Activated CD4-positive, alpha-beta T cell treated with anti-CD3 and anti-CD28 coated beads for 48 hours (primary cell): Measurements from ENCODE around the gene CLIC5.

Experiments
- DNase-seq: peaks from one replicate; pipeline ENCODE4 v3.0.0-alpha.2; 2020

Gene CLIC5

DNA sequence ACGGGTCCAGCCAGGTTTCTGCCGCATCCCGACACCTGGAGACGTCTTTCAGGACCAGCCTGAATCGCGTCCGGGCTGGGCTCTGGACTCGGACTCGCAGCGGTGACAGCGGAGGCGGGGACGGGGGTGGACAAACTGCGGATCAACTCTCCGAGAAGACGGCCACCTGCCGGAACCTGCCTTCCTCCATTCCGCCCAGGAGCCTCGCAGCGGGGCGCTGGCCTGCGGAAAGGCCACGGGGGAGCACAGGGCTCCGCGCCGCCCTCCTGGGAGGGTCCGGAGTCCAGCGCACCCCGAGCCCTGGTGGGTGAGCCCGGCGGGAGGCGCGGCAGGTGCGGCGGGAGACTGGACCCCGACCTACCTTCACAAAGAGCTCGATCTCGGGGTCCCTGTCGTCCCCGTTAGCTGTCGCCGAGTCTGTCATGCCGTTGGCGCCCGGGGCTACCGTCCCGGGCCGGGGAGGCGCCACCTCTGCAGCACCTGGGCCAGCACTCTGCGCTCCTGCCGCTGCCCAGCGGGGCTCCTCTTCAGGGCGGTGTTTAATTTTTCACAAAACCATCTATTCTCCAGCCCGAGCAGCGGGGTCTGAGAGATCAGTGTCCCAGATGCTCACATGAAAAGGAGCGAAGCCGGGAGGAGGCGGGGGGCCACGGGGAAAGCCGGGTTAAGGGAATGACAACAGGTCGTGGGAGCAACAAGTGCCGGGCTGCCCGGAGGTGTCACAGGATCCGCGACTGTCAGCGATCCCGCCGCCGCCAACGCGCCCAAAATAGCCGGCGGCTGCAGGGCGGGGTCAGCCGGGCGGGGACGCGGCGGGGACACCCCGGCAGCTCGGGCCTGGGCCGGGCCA is at the start of gene CLIC5:
Gene CLIC5 (minus strand): TSS at position 742 of the 850 bp plus-strand sequence. CDS start 318 bp downstream, at position 424.
- peak; percentile 30 for DNase-seq

DNA sequence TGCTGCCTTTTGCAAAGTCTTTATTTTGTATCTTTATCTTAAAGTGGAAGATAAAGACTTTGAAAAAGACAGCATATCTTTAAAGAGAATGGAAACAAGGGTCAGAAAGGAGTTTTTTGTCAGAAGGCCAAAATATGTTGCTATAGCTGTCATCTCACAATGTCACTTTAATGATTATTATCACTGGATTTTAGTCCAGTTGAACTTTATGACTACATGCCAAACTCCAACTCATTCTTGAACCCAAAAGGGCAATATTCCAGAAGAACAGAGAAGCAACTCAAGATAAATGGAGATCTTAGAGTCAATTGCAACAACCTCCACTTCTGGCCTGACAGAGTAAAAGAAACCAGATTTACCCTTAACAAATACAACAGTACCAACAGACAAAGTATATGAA is 47.3 kb upstream of the CLIC5 start:
- DNase-seq: no peak

DNA sequence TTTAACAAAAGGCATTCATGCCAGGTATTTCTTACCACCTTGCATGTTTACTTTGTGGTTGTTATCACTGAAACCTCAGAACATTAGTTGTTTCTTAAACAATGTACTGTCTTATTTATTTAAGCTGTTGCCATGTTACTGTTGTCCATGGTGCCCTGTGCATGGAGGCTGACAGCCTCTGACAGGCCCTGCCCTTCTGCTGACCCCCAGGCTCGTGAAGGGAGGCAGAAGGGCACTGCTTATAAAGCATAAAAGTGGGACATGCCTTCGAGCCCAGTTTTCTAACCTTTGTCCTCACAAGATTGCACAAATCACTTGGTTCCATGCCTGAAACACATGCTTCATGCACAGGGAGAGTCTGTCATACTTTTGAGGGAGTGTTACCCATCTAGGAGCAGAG is 46.7 kb upstream of the CLIC5 start:
- no peak for DNase-seq

DNA sequence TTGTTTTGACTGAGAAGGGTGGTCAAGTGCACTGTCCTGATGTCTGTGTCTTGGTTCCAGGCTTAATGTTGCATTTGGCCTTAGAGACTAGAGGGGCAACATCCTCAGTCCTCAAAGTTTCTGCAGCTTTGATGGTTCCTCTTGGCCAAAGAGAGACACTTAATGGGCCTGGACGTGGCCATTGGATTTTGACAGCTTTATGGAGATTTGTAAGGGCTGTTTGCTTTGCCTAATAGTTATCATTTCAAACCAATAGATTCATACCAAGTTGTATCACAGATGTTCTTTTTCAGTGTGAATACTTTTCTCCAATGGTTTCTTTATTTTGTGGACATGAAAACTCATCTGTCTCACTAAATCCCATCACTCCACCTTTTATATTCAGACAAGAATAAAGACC is 45.8 kb upstream of the CLIC5 start:
- DNase-seq: no peak

DNA sequence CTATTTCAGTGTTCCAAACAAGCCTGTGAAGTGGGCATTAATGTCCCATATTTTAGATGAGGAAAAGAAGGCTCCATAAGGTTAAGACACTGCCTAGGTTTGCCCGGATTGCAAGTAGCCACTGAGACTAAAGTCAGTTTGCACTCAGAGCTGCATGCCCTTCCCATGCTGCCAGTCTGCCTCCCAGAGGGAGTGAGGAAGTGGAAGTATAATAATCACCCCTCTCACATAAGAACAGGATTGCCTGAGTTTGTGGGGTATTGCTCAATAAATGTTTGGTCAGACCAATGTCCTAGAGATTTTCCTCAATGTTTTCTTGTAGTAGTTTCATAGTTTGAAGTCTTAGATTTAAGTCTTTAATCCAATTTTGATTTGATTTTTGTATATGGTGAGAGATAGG is 43.9 kb upstream of the CLIC5 start:
- DNase-seq: no peak

DNA sequence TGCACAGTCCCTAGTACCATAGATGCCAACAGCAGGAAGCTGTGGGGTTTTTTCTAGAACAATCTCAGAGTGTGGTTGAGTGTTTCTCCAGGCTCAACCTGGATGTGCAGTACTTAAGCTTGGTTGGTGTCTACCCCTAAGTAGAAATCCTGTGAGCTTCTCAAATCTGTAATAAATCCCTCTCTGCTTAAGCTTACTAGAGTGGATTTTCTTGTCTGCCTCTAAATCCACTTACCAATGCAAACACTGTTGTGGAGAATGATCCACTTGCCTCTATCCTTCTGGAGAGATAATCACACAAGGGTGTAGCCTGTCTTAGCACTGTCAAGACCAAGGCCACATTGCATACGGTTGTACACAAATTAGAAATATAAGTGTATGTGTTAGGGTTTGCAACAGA is 43.3 kb upstream of the CLIC5 start:
- DNase-seq: no peak

DNA sequence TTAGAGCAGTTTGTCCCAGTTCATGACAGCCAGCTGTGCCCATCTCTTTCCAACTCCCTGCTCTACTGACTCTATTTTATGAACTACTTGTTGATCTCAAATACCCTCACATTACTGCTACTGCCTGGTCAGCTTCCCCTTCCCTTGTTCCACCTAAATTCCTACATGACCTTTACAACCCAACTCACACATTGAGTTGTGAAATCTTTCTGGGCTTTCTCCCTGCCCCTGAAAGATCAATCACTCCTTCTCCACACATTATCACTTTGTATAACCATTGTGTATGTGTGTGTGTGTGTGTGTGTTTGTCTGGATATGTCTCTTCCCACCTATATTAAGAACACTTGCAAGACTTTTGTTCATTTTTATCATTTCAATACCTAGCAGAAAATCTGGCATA is 42.1 kb upstream of the CLIC5 start:
- no peak for DNase-seq

DNA sequence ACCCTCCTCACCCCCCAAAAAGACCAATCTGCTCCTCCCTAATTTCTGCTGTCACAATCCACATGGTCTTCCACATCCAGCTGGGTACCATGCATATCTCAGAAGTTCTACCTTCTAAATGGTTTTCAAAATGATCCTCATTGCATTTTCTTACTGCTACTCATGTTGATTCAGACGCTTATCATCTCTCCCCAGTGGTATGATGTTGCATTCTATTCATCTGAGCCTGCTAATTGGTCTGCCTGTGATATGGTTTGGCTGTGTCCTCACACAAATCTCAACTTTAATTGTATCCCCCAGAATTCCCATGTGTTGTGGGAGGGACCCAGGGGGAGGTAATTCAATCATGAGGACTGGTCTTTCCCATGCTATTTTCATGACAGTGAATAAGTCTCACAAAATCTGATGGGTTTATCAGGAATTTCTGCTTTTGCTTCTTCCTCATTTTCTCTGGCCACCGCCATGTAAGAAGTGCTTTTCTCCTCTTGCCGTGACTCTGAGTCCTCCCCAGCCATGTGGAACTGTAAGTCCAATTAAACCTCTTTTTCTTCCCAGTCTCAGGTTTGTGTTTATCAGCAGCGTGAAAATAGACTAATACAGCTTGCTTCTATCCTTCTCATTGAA is 41.4 kb upstream of the CLIC5 start:
- no peak for DNase-seq

DNA sequence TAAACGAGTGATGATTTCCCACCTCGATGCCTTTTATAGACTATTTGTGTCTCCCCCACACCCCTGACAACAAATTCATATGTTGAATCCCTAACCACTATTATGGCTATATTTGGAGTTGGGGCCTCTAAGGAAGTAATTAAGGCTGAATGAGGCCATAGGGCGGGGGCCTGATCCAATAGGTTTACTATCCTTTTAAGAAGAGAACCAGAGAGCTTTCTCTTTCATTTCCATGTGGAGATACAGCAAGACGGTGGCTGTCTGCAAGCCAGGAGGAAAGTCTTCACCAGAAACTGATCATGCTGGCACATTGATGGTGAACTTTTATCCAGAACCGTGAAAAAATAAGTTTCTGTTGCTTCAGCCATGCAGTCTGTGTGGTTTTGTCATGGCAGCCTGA is 38.9 kb upstream of the CLIC5 start:
- no peak for DNase-seq

DNA sequence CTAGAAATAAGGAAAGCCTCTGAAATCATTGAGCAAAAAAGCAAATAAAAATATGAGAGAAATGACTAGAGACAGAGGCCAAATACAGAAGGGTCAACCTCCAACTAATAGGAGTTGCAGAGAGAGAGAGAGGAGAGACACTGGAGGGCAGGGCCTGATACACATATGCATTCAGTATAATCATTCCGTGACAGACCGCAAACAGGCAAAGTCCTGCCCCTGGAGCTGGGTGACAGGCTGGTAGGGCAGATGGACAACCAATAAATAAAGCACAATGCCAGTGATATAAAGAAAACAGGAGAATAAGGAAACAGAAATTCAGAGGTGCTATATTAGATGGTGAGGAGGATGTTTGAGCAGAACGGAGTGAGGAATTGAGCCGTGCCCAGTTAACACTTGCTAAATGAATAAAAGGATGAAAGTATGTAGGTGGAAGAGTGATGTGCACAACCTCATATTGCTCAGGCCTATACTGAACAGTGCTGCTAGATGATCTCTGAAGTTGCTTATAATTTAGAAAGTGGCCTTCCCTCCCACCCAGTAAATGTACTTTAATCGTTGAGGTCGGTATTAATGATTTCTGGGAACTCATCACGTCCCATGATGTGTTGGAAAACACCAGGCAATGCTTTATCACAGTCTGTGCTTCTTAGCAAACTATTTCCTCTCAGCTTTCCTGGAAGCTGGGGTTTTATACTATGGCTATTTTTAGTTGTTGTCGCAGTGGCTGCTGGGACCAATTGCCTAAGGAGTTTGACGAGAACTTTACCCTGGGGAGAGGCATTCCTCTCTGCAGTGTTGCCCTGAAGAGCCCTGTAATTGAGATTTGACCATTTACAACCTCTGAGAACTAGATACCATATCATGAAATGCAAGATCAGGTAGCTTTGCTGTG is 37.6 kb upstream of the CLIC5 start:
- DNase-seq: no peak

DNA sequence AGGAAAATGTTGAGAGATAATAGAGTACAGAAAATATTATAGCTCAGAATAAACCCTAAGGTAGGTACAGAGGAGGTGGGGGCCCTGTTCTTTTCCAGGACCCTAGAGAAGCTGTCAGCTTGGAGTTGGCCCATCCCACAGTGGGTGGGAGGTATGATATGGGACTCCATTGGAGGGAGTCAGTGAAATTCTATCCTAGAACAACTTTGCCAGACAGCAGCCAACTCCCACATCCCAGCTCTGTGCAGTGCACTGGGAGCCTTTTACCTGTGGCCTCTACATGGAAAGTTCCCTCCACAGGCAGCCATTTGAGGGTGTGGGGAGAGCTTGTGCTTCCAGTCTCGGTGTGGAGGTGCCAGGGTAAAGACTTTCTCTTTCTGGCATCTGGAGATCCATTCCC is 36.8 kb upstream of the CLIC5 start:
- no peak for DNase-seq

DNA sequence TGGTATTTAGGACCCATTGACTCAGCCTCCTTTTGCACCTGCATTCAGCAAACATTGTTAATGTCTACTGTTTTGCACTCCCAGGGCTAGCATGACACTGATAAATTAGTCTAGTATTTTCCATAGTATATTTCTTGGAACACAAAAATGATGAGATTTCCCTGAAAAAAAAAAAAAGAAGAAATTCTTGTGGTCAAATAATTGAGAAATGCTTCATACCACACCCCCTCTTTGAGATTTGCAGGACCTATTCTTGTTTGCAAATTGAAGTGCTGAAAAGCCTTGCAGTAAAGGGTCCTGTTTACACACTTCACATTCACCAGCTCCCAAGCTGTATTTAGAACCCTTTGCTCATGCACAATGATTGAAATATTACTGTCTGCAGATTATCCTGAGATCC is 36.3 kb upstream of the CLIC5 start:
- no peak for DNase-seq

DNA sequence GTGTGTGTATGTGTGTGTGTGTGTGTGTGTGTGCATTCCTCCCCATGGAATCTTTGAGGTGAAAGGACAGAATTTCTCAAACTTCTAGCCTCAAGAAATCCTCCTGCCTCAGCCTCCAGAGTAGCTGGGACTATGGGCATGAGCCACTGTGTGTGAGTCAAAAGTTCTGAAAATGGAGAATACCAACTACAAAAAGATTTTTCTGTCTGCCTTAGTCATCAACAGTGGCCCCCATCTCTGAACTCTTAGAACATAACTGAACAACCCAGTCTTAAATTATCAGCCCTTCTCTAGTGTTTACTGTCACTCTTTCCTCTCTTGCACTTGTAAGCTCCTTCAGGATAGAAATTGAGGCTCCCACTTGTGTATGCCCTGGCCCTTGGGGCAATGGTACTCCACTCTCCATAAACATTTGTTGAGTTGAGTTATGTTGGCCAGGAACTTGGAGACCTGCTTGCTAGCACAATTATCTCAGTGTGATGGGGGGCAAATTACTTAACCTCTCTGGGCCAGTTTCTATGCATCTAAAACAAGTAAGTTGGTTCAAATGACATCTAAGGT is 35.3 kb upstream of the CLIC5 start:
- DNase-seq: no peak

DNA sequence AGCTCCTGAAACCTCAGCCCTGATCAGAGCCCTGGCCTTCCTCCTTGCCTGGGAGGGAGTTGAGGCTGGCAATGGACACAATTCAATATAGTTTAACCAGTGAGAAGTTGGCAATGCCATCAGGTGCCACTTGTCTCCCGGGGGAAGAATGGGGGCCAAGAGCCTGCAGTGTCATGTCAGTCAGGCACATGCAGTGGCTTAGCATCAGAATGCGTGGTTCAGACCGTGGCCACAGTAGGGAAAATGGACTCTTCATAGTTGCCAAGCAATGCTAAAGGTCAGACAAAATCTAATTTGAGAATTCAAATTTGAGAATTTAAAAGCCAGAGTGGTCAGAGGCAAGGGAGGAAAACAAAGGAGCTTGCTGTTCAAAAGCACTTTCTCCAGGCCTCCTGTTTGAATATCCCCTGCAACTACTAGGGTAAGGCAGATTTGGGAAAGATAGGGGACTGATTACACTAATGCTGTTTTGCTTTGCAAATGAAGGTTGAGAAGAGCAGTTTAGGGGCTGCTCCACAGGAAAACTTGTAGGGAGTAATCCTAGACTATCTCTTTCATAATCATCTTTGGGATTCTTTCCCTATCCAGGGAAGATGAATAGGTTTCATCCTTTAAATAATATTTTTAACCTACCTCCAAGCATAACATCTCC is 33.1 kb upstream of the CLIC5 start:
- DNase-seq: no peak

DNA sequence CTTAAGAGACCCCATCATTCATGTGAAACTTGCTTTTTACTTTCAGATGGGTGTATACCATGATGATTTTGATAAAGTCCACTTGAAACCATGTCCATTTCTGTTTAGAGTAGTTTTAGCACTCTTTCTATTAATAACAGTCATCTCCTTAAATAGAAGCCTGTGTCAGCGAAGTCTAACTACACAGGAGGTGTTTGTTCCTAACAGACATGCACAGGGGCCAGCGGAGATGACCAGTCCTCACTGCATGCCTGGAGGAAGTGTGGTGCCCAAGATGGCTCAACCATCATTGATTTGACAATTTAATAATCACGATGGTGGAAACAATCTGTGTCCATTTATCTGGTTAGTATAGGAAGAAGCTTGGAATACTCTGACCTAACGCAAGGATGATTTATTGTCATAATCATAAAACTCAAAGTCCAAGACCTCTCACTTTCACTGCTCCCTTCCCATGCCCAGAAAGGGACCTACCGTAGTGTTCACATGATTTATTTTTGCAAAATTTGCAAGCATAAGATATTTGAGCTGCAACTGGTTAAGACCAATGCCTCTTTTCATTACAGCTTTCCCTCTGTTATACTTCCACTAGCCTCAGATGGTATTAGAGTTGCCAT is 31.0 kb upstream of the CLIC5 start:
- DNase-seq: no peak

DNA sequence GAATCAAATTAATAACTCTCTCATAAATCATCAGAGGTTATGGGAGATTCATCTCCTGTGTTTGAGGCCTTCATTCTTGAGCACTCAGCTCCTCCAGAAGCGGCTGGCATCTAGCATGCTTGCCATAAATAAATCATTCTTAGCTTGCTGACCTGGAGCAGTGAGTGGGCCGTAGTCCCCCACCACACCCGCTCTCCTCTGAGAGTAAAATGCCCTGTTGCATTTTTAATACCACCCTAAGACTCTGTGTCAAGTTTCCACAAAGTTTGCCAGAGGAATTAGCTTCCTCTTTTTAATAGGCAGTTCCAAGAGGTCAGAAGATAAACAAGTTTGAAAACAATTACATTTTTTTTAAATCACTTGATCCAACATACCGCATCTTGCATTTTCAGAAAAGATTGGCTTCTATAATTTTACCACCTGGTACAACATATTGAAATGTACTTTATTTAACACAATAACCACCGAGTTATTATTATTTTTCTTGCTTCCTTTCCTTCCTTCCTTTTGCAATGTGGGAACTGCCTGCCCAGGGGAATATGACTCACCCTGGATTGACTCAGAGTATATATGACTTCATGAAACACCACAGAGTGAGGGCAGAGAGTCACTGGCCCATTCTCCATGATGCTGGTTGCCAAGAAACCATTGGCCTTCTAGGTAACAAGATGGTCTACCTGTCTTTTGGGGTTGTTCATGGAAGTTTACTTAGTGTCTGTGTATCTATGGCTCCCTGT is 29.4 kb upstream of the CLIC5 start:
- DNase-seq: peak; percentile 42

DNA sequence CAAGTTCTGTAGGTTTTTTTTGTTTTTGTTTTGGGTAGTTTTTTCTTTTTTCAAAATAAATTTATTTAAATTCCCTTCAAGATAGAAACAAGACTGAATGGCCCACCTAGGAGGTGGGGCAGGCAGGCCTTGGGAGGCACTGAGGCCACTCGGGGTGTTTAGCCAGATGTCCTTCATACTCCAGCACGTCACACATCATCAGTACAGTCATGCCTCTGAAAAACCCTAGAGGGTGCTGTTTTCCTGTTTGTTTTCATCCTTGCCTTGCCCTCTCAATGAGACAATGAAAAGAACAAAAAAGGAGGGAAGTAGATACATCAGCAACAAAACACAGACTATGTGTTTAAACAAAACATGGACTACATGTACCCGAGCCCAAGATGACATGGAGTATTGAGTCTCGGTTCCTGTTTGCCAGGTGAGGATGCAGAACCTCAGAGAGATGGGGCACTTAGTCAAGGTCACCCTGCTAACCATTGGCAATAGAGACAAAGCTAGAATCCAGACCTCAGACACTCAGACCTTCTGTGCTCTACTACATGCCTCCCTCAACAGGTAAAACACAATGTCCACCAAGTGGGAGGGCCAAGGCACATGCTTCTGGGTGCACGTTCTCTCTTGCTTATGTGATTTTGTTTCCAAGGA is 26.8 kb upstream of the CLIC5 start:
- peak; percentile 16 for DNase-seq

DNA sequence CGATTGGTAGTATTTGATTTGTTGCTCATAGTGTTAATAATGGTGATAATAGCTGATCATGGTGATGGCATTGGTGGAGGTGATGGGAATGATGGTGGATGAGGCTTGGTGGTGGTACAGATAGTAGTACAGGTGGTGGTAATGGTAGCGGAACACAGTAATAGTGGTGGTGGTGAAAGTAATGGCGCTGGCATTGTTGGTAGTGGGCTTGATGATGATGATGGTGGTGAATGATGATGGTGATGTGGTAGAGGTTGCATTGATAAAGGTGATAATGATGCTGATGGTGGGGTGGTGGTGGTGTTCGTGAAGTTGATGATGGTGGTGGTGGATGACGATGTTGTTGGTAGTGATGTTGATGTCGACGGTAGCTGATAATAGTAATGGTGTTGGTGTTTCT is 24.6 kb upstream of the CLIC5 start:
- no peak for DNase-seq

DNA sequence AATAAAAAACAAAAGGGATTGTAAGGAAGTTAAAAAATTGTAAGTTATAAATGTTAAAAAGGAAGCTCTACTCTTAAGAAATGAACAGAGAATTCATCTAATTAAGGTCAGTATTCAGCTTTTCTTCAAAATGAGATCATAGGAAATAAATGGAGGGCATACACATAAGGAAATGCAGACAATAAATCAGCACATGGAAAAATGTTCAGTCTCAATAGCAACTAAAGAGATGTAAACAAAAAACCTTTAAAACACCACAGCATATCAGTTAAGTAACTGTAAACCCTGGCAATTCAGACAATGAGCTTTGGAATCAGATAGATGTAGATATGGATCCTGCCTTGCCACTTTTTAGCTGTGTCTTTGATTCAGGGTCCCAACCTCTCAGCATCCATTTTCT is 24.0 kb upstream of the CLIC5 start:
- DNase-seq: no peak

DNA sequence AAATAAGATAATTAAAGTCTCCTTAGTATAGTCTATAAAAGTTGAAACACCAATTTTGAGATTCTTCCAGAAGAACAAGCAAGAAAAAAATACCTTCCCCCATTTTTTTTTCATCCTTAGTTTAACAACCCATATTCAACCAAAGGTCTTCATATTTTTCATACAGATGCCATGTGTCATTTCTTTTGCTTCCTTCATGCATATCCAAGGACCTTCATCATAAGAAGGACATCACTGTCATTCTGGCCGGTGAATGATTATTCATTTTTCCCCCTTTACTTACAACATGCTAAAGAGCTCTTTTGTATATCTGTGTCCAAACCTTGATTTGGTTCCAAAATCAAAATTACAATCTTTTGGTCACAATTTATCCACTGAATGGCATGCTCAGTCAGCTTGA is 21.3 kb upstream of the CLIC5 start:
- no peak for DNase-seq

DNA sequence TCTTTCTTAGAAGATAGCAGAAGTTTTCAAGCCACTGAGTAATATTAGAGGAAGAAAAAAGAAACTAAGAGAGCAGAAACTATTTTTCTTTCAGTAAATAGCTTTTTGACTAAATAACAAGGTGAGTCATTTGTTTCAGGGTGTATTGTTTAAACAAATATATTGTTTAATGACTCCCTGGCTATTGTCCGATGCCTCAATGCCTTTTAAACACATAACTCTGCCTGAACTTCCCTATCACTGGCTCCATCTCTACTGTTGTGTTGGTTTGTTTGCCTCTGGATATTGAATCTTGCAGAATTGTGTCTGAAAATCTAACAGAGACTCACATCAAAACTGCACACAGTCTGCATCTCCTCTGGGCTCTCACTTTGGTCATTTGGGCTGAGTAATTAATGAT is 19.6 kb upstream of the CLIC5 start:
- no peak for DNase-seq
